ENCODE data around the gene TINCR. TPM values are rescaled to one million over a fixed set of nuclear protein-coding genes. Genes with fewer than 3 reads are reported as not detected.

Gene TINCR
- total RNA-seq, 1 experiment from 2014 or later: 4.4 TPM

GRCh38 chr19:5603626-5604025 is 35.9 kb upstream of the TINCR start:
- Histone ChIP-seq H3K4me3 (no peak overlapping the region), H3K36me3 (ENCODE audit: low read depth) (no peaks in the 10 kb centered on the region), H3K9me3 (ENCODE audit: insufficient read depth, low read depth) (no peaks in the 10 kb centered on the region), H4K20me1 (ENCODE audit: insufficient read depth) (no peaks in the 10 kb centered on the region; the same call in 1 of the 2 replicates), H2AFZ (no peak overlapping the region), H3K27me3 (ENCODE audit: insufficient read depth, low read depth) (no peaks in the 10 kb centered on the region), H3K4me2 (no peak overlapping the region), H3K27ac (no peak overlapping the region), H3F3A (ENCODE audit: insufficient read depth, low read depth) (no peaks in the 10 kb centered on the region), H3K4me1 (replicated peaks; ENCODE audit: insufficient read depth) (no peaks in the 10 kb centered on the region), H3K79me2 (ENCODE audit: low read depth) (no peaks in the 10 kb centered on the region; the same call in 1 of the 2 replicates), H3K9me2 (ENCODE audit: insufficient read depth) (no peaks in the 10 kb centered on the region)
- DNase-seq: no peak
- BruUV-seq (replicated peaks): no TSS peak
- TF ChIP-seq CTCF (conservative IDR thresholded peaks at IDR 0.05) (no peak), EZH2 (IDR thresholded peaks at IDR 0.05; ENCODE audit: low read depth) (no peak)
- POLR2A ChIA-PET (ENCODE audit: unreplicated experiment): no interaction called here
- intact Hi-C loops (cut with micrococcal nuclease; ENCODE audit: unreplicated experiment): no loop called here
- CTCF ChIA-PET: no interaction called here

GRCh38 chr19:5600797-5601196 is 33.0 kb upstream of the TINCR start:
- ChIA-PET CTCF (no interaction called here), POLR2A (ENCODE audit: unreplicated experiment) (no interaction called here)

GRCh38 chr19:5595745-5596144 is 28.0 kb upstream of the TINCR start:
- Histone ChIP-seq H2AFZ (no peak overlapping the region), H3K79me2 (ENCODE audit: low read depth) (no peaks in the 10 kb centered on the region), H3K4me3 (no peak overlapping the region), H3K4me1 (replicated peaks; ENCODE audit: insufficient read depth) (no peaks in the 10 kb centered on the region), H3F3A (ENCODE audit: insufficient read depth, low read depth) (no peaks in the 10 kb centered on the region), H3K4me2 (no peak overlapping the region), H3K36me3 (ENCODE audit: low read depth) (no peaks in the 10 kb centered on the region), H4K20me1 (ENCODE audit: insufficient read depth) (no peaks in the 10 kb centered on the region), H3K9me2 (ENCODE audit: insufficient read depth) (no peaks in the 10 kb centered on the region), H3K9me3 (ENCODE audit: insufficient read depth, low read depth) (no peaks in the 10 kb centered on the region), H3K27ac (no peak overlapping the region), H3K27me3 (ENCODE audit: insufficient read depth, low read depth) (no peaks in the 10 kb centered on the region)
- ChIA-PET POLR2A (ENCODE audit: unreplicated experiment) (no interaction called here), CTCF (no interaction called here)
- TF ChIP-seq EZH2 (IDR thresholded peaks at IDR 0.05; ENCODE audit: low read depth): no peak
- no peak for TF ChIP-seq CTCF (conservative IDR thresholded peaks at IDR 0.05)
- intact Hi-C loops (cut with micrococcal nuclease; ENCODE audit: unreplicated experiment): no loop called here
- no TSS peak for BruUV-seq (replicated peaks)
- no peak for DNase-seq

More at GRCh38 chr19:5600797-5601196, 33.0 kb upstream of the TINCR start:
- Histone ChIP-seq H3K4me2 (no peak overlapping the region), H3K4me3 (no peak overlapping the region), H3K36me3 (ENCODE audit: low read depth) (no peaks in the 10 kb centered on the region), H3K27ac (no peak overlapping the region), H4K20me1 (ENCODE audit: insufficient read depth) (no peaks in the 10 kb centered on the region), H3K27me3 (ENCODE audit: insufficient read depth, low read depth) (no peaks in the 10 kb centered on the region), H3F3A (ENCODE audit: insufficient read depth, low read depth) (no peaks in the 10 kb centered on the region), H3K9me2 (ENCODE audit: insufficient read depth) (no peaks in the 10 kb centered on the region), H3K9me3 (ENCODE audit: insufficient read depth, low read depth) (no peaks in the 10 kb centered on the region), H2AFZ (no peak overlapping the region), H3K79me2 (ENCODE audit: low read depth) (no peaks in the 10 kb centered on the region), H3K4me1 (replicated peaks; ENCODE audit: insufficient read depth) (no peaks in the 10 kb centered on the region)
- intact Hi-C loops (cut with micrococcal nuclease; ENCODE audit: unreplicated experiment): no loop called here
- DNase-seq: no peak
- TF ChIP-seq CTCF (conservative IDR thresholded peaks at IDR 0.05) (no peak), EZH2 (IDR thresholded peaks at IDR 0.05; ENCODE audit: low read depth) (no peak)
- BruUV-seq (replicated peaks): no TSS peak

Data from PC-9 (cell line).